ENCODE results near the gene FAM131A.

FAM131A gene

DNA sequence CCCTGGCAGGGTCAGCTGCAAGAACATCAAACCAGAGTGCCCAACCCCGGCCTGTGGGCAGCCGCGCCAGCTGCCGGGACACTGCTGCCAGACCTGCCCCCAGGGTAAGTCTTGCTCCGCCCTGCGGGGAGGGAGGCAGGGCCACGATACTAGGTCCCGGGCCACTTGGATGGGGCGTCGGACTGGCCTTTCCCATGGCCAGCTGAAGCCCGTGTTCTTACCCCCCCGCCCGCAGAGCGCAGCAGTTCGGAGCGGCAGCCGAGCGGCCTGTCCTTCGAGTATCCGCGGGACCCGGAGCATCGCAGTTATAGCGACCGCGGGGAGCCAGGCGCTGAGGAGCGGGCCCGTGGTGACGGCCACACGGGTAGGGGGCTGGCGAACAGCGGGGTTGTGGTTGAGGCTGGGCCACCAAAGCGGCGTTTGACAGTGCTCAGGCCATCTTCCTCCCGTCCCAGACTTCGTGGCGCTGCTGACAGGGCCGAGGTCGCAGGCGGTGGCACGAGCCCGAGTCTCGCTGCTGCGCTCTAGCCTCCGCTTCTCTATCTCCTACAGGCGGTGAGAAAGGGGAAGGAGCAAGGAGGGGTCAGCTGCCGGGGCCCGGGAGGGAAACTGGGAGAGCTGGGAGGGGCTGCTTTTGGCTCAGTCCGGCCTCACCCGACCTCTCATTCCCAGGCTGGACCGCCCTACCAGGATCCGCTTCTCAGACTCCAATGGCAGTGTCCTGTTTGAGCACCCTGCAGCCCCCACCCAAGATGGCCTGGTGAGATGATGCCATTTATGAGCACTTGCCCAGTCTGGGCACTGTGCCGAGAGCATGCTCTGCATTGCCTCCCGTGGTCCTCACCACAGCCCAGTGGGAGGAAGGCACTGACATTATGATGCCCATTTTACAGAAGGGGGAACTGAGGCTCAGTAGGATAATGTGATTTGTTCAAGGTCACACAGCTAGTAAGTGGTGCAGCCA lies 44.1 kb downstream of the FAM131A start:
- TF ChIP-seq, protein P1, sequence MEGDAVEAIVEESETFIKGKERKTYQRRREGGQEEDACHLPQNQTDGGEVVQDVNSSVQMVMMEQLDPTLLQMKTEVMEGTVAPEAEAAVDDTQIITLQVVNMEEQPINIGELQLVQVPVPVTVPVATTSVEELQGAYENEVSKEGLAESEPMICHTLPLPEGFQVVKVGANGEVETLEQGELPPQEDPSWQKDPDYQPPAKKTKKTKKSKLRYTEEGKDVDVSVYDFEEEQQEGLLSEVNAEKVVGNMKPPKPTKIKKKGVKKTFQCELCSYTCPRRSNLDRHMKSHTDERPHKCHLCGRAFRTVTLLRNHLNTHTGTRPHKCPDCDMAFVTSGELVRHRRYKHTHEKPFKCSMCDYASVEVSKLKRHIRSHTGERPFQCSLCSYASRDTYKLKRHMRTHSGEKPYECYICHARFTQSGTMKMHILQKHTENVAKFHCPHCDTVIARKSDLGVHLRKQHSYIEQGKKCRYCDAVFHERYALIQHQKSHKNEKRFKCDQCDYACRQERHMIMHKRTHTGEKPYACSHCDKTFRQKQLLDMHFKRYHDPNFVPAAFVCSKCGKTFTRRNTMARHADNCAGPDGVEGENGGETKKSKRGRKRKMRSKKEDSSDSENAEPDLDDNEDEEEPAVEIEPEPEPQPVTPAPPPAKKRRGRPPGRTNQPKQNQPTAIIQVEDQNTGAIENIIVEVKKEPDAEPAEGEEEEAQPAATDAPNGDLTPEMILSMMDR (IDR thresholded peaks at IDR 0.05; ENCODE audit: control insufficient read depth, extremely low read depth, insufficient read depth): no peak
- no peak overlapping the region for H3K4me3 ChIP-seq (ENCODE audit: low read depth, low read length)
- DNase-seq (ENCODE audit: low read depth): no peak

DNA sequence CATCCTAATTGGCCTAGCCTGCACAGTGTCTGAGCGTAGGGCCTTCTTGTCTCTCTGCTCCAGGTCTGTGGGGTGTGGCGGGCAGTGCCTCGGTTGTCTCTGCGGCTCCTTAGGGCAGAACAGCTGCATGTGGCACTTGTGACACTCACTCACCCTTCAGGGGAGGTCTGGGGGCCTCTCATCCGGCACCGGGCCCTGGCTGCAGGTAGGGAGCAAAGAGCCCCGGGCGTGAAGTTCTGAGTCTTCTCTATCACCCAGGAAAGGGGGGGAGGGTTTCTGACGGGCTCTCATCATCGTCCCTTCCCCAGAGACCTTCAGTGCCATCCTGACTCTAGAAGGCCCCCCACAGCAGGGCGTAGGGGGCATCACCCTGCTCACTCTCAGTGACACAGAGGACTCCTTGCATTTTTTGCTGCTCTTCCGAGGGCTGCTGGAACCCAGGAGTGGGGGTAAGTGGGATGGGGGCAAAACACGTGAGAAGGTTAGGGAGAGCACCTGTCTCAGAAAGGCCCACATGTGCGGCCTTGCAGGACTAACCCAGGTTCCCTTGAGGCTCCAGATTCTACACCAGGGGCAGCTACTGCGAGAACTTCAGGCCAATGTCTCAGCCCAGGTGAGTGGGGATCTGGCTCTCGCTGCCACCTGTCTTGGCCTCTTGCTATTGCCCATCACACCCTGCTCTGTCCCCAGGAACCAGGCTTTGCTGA lies 45.1 kb downstream of the FAM131A start:
- TF ChIP-seq, protein P1 (IDR thresholded peaks at IDR 0.05; ENCODE audit: control insufficient read depth, extremely low read depth, insufficient read depth): no peak
- H3K4me3 ChIP-seq (ENCODE audit: low read depth, low read length): no peak overlapping the region

DNA sequence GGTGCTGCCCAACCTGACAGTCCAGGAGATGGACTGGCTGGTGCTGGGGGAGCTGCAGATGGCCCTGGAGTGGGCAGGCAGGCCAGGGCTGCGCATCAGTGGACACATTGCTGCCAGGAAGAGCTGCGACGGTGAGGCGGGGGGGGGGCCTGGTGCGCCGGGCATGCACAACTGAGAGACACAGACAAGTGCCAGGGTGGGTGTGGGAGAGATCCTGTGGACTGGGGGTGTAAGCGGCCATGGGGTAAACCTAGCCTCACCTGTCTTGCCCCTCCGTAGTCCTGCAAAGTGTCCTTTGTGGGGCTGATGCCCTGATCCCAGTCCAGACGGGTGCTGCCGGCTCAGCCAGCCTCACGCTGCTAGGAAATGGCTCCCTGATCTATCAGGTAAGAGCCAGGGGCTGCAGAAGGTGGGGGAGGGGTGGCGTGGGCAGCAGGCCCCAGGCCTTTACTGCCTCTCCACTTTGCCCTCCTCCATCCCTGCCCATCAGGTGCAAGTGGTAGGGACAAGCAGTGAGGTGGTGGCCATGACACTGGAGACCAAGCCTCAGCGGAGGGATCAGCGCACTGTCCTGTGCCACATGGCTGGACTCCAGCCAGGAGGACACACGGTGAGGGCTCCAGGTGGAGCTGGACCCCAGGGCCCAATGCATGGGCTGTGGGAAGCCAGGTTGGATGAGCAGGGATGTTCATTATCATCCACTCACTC lies 45.8 kb downstream of the FAM131A start:
- no peak for DNase-seq (ENCODE audit: low read depth)
- TF ChIP-seq, protein P1 (IDR thresholded peaks at IDR 0.05; ENCODE audit: control insufficient read depth, extremely low read depth, insufficient read depth): no peak
- no peak overlapping the region for H3K4me3 ChIP-seq (ENCODE audit: low read depth, low read length)

More for the DNA sequence above, 45.1 kb downstream of the FAM131A start:
- no peak for DNase-seq (ENCODE audit: low read depth)

- DNase-seq (ENCODE audit: low read depth): no peak
- no peak overlapping the region for H3K4me3 ChIP-seq (ENCODE audit: low read depth, low read length)
- TF ChIP-seq, protein P1 (IDR thresholded peaks at IDR 0.05; ENCODE audit: control insufficient read depth, extremely low read depth, insufficient read depth): no peak
Measured at GRCh38 chr3:184384342-184384741, 46.9 kb downstream of the FAM131A start.

DNA sequence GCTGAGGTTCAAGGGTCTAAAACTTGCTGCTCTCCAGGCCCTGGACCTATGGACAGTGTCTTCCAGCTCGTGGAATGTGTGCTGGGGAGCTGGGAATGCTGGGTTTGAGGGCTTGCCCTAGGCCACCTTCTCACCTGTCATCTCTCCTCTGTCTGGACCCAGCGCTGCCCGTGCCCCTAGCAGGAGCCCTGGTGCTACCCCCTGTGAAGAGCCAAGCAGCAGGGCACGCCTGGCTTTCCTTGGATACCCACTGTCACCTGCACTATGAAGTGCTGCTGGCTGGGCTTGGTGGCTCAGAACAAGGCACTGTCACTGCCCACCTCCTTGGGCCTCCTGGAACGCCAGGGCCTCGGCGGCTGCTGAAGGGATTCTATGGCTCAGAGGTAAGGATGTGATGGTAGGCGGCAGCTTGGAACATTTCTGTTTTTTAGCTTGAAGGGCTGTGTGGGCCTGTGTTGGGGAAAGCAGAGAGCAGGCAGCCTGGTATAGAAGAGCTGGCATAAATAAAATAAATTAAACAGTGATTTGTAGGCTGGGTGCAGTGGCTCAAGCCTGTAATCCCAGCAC lies 47.5 kb downstream of the FAM131A start:
- H3K4me3 ChIP-seq (ENCODE audit: low read depth, low read length): no peak overlapping the region
- DNase-seq (ENCODE audit: low read depth): no peak
- TF ChIP-seq, protein P1 (IDR thresholded peaks at IDR 0.05; ENCODE audit: control insufficient read depth, extremely low read depth, insufficient read depth): no peak

DNA sequence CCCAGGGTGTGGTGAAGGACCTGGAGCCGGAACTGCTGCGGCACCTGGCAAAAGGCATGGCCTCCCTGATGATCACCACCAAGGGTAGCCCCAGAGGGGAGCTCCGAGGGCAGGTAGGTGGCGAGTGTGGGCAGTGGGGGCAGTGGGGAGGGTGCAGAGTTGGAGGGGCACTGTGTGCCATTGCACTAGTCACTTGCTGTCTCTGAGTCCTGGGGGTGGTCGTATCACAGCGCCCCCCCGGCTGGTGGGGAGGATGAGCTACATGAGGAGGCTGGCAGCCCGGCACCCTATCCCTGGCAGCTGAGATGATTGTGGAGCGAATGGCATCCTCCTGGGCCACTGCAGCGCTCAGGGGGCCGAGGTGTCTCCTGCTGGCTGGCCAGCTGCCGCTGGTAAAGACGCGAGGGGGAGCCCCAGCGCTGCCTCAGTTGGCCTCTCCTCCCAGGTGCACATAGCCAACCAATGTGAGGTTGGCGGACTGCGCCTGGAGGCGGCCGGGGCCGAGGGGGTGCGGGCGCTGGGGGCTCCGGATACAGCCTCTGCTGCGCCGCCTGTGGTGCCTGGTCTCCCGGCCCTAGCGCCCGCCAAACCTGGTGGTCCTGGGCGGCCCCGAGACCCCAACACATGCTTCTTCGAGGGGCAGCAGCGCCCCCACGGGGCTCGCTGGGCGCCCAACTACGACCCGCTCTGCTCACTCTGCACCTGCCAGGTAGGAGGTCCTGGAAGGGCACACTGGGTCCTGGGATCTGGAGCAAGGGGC lies 48.8 kb downstream of the FAM131A start:
- H3K4me3 ChIP-seq (ENCODE audit: low read depth, low read length): no peak overlapping the region

More for the DNA sequence above, 48.8 kb downstream of the FAM131A start:
- TF ChIP-seq, protein P1 (IDR thresholded peaks at IDR 0.05; ENCODE audit: control insufficient read depth, extremely low read depth, insufficient read depth): no peak
- DNase-seq (ENCODE audit: low read depth): no peak
